CD1c-positive myeloid dendritic cell (primary cell): ENCODE measurements around the gene SLAIN2.
"Not testable (repeated sequence)": the region's sequence is repeated elsewhere in the genome, so short reads cannot be mapped to it uniquely, and the experiment has no call there.

Source experiments
- DNase-seq: peaks from one replicate; pipeline ENCODE4 v3.0.0-alpha.2; 2016; ENCODE audit errors: extremely low spot score

The SLAIN2 gene

GRCh38 chr4:48439988-48440387 lies 98.7 kb downstream of the SLAIN2 start:
- no peak for DNase-seq

- DNase-seq, result peak; percentile 59
These were observed 99.6 kb downstream of the SLAIN2 start for GRCh38 chr4:48440914-48441313.

- DNase-seq, result peak; percentile 28
These were observed 104.4 kb downstream of the SLAIN2 start for GRCh38 chr4:48445704-48446103.

GRCh38 chr4:48446642-48447041 lies 105.3 kb downstream of the SLAIN2 start:
- no peak for DNase-seq

- no peak for DNase-seq
These were observed 107.8 kb downstream of the SLAIN2 start for GRCh38 chr4:48449151-48449550.

GRCh38 chr4:48450740-48451139 lies 109.4 kb downstream of the SLAIN2 start:
- DNase-seq, result no peak

GRCh38 chr4:48451656-48452055 lies 110.3 kb downstream of the SLAIN2 start:
- DNase-seq, result not testable (repeated sequence)

- DNase-seq, result no peak
These were observed 113.3 kb downstream of the SLAIN2 start for GRCh38 chr4:48454591-48454990.

GRCh38 chr4:48461000-48461399 lies 119.7 kb downstream of the SLAIN2 start:
- no peak for DNase-seq

GRCh38 chr4:48462363-48462762 lies 121.0 kb downstream of the SLAIN2 start:
- no peak for DNase-seq

- DNase-seq, result no peak
These were observed 126.1 kb downstream of the SLAIN2 start for GRCh38 chr4:48467442-48467841.

- DNase-seq, result no peak
These were observed 126.6 kb downstream of the SLAIN2 start for GRCh38 chr4:48467891-48468290.

GRCh38 chr4:48470137-48470536 lies 128.8 kb downstream of the SLAIN2 start:
- no peak for DNase-seq

GRCh38 chr4:48470570-48470969 lies 129.2 kb downstream of the SLAIN2 start:
- DNase-seq, result no peak

GRCh38 chr4:48472794-48473193 lies 131.5 kb downstream of the SLAIN2 start:
- no peak for DNase-seq

- no peak for DNase-seq
These were observed 134.4 kb downstream of the SLAIN2 start for GRCh38 chr4:48475770-48476169.
